H9 (cell line): ENCODE measurements around the gene HMGA1. TPM values are rescaled to one million over a fixed set of nuclear protein-coding genes. Genes with fewer than 3 reads are reported as not detected.

Experiments used
- DNase-seq: peaks from one replicate; pipeline ENCODE4 v3.0.0-alpha.2; 2017
- H2AFZ ChIP-seq: one replicate; pipeline ENCODE4 v1.6.1; 2013; ENCODE audit warnings: mild to moderate bottlenecking, low read length, control low read depth, moderate library complexity
- H2AK5ac ChIP-seq: 2 replicates; pipeline ENCODE4 v1.6.1; 2013; ENCODE audit warnings: low read length, control low read depth, mixed read lengths; ENCODE audit not compliant: insufficient read length
- H2BK120ac ChIP-seq: one replicate; pipeline ENCODE4 v1.6.1; 2013; ENCODE audit warnings: low read depth, mild to moderate bottlenecking, low read length, control low read depth, inconsistent platforms; ENCODE audit not compliant: poor library complexity, severe bottlenecking
- H2BK12ac ChIP-seq: 2 replicates; pipeline ENCODE4 v1.6.1; 2013; ENCODE audit warnings: low read length, control low read depth, mixed read lengths, low read depth; ENCODE audit not compliant: insufficient read length
- H2BK15ac ChIP-seq: 2 replicates; pipeline ENCODE4 v1.6.1; 2013; ENCODE audit warnings: low read depth, low read length, control low read depth
- H2BK20ac ChIP-seq: one replicate; pipeline ENCODE4 v1.6.1; 2013; ENCODE audit warnings: low read depth, mild to moderate bottlenecking, low read length, control low read depth, inconsistent platforms; ENCODE audit not compliant: poor library complexity, severe bottlenecking
- H2BK5ac ChIP-seq: 2 replicates; pipeline ENCODE4 v1.6.1; 2013; ENCODE audit warnings: low read length, control low read depth, mixed read lengths; ENCODE audit not compliant: insufficient read length
- H3K14ac ChIP-seq: 2 replicates; pipeline ENCODE4 v1.6.1; 2013; ENCODE audit warnings: low read length, control low read depth; ENCODE audit not compliant: insufficient read depth
- H3K18ac ChIP-seq: 2 replicates; pipeline ENCODE4 v1.6.1; 2013; ENCODE audit warnings: low read depth, mild to moderate bottlenecking, mixed read lengths, low read length, control low read depth; ENCODE audit not compliant: insufficient read length
- H3K23ac ChIP-seq: 2 replicates; pipeline ENCODE4 v1.6.1; 2013; ENCODE audit warnings: low read length, control low read depth, mixed read lengths, low read depth; ENCODE audit not compliant: insufficient read length
- H3K23me2 ChIP-seq: 2 replicates; pipeline ENCODE4 v1.6.1; 2013; ENCODE audit warnings: low read depth, mild to moderate bottlenecking, mixed read lengths, low read length, control low read depth; ENCODE audit not compliant: insufficient read length, poor library complexity, severe bottlenecking
- H3K27ac ChIP-seq: 2 replicates; pipeline ENCODE4 v1.5.1; 2013; ENCODE audit warnings: low read length, control low read depth, mixed read lengths, low read depth; ENCODE audit not compliant: insufficient read length
- H3K27me3 ChIP-seq: 2 replicates; pipeline ENCODE4 v1.6.1; 2013; ENCODE audit warnings: low read length, control low read depth, inconsistent platforms; ENCODE audit not compliant: insufficient read depth
- H3K4ac ChIP-seq: 2 replicates; pipeline ENCODE4 v1.6.1; 2013; ENCODE audit warnings: low read depth, mild to moderate bottlenecking, control low read depth, inconsistent platforms, low read length, moderate library complexity
- H3K4me1 ChIP-seq: 2 replicates; pipeline ENCODE4 v1.6.1; 2013; ENCODE audit warnings: low read length, control low read depth, inconsistent platforms; ENCODE audit not compliant: insufficient read depth
- H3K4me2 ChIP-seq: 2 replicates; pipeline ENCODE4 v1.6.1; 2013; ENCODE audit warnings: low read length, control low read depth, mixed read lengths; ENCODE audit not compliant: insufficient read length, insufficient read depth
- H3K56ac ChIP-seq: 2 replicates; pipeline ENCODE4 v1.6.1; 2013; ENCODE audit warnings: low read depth, mild to moderate bottlenecking, mixed read lengths, low read length, control low read depth; ENCODE audit not compliant: insufficient read length
- H3K79me1 ChIP-seq: 2 replicates; pipeline ENCODE4 v1.6.1; 2013; ENCODE audit warnings: low read depth, mild to moderate bottlenecking, moderate library complexity, low read length, control low read depth, inconsistent platforms; ENCODE audit not compliant: insufficient read depth, poor library complexity, severe bottlenecking
- H3K79me2 ChIP-seq: 2 replicates; pipeline ENCODE4 v1.6.1; 2013; ENCODE audit warnings: low read length, control low read depth, inconsistent platforms; ENCODE audit not compliant: insufficient read depth
- H3K9ac ChIP-seq: 2 replicates; pipeline ENCODE4 v1.6.1; 2013; ENCODE audit warnings: low read length, control low read depth, mixed read lengths; ENCODE audit not compliant: insufficient read length; ENCODE audit errors: extremely low read depth
- H3K9me3 ChIP-seq: one replicate; pipeline ENCODE4 v1.6.1; 2013; ENCODE audit warnings: low read depth, low read length, inconsistent platforms; ENCODE audit not compliant: control insufficient read depth
- H3T11ph ChIP-seq: one replicate; pipeline ENCODE4 v1.6.1; 2013; ENCODE audit warnings: mild to moderate bottlenecking, low read length, control low read depth, inconsistent platforms
- H4K20me1 ChIP-seq: one replicate; pipeline ENCODE4 v1.6.1; 2013; ENCODE audit not compliant: control insufficient read depth, insufficient read length, insufficient read depth
- H4K5ac ChIP-seq: 2 replicates; pipeline ENCODE4 v1.6.1; 2013; ENCODE audit warnings: low read depth, mild to moderate bottlenecking, mixed read lengths, low read length, control low read depth; ENCODE audit not compliant: insufficient read length
- H4K8ac ChIP-seq: replicated peaks from 2 replicates; pipeline ENCODE4 v1.6.1; 2013; ENCODE audit warnings: low read length, control low read depth, mixed read lengths, low read depth; ENCODE audit not compliant: insufficient read length
- H4K91ac ChIP-seq: 2 replicates; pipeline ENCODE4 v1.6.1; 2013; ENCODE audit warnings: low read depth, mild to moderate bottlenecking, moderate library complexity, mixed read lengths, low read length, control low read depth; ENCODE audit not compliant: insufficient read length
- H3K27ac Mint-ChIP-seq, 3 experiments: 2 replicates in 2 of 3; 3 replicates in 1 of 3; pipeline ENCODE4 v1.8.0; 2020 to 2021; ENCODE audit warnings: mixed read lengths in 3 of 3, mild to moderate bottlenecking in 1 of 3, moderate library complexity in 1 of 3
- H3K27me3 Mint-ChIP-seq: 2 replicates; pipeline ENCODE4 v1.8.0; 2021; ENCODE audit warnings: low read depth, mild to moderate bottlenecking, moderate library complexity, mixed read lengths
- H3K36me3 Mint-ChIP-seq, 3 experiments: 2 replicates in 2 of 3; 3 replicates in 1 of 3; pipeline ENCODE4 v1.8.0; 2020 to 2021; ENCODE audit warnings: low read depth in 3 of 3, mixed read lengths in 3 of 3; ENCODE audit not compliant: insufficient read depth in 1 of 3
- H3K4me1 Mint-ChIP-seq, 2 experiments: 2 replicates each; pipeline ENCODE4 v1.8.0; 2020; ENCODE audit warnings: mixed read lengths in 2 of 2
- H3K4me3 Mint-ChIP-seq, 2 experiments: 2 replicates in 1 of 2; 3 replicates in 1 of 2; pipeline ENCODE4 v1.8.0; 2020 to 2021; ENCODE audit warnings: mild to moderate bottlenecking in 2 of 2, mixed read lengths in 2 of 2, moderate library complexity in 1 of 2
- H3K9me3 Mint-ChIP-seq, 2 experiments: 2 replicates in 1 of 2; 3 replicates in 1 of 2; pipeline ENCODE4 v1.8.0; 2020; ENCODE audit warnings: mild to moderate bottlenecking in 2 of 2, mixed read lengths in 2 of 2, moderate library complexity in 1 of 2
- CTCF ChIP-seq: fragments of 200-600 bp; sonication (generic); conservative IDR thresholded peaks from 3 replicates; pipeline ENCODE4 v1.8.0; 2021; ENCODE audit warnings: antibody characterized with exemption, mild to moderate bottlenecking
- WGBS: extraction: QIAGEN DNeasy Blood & Tissue Kit; methylation state at CpG from one replicate; pipeline ENCODE4 v1.1.7; 2013; ENCODE audit warnings: missing lambda C conversion rate, low lambda C conversion rate, mixed read lengths; ENCODE audit not compliant: insufficient read length; ENCODE audit errors: extremely low coverage; 5-methylcytosine and 5-hydroxymethylcytosine counted together
- total RNA-seq: library from RNA; stranded (reverse); gene quantifications from 2 replicates; pipeline ENCODE4 v1.2.1, GENCODE V29; 2021

HMGA1 gene
- total RNA-seq, 1 experiment from 2014 or later: 2,116 TPM

- H3K23ac ChIP-seq: no peak overlapping the region
- H2BK5ac ChIP-seq: no peak overlapping the region
- WGBS: no CpG with 5 or more reads among the region's 4 CpGs
- no peak overlapping the region for H3K9ac ChIP-seq
- no peak overlapping the region for H2BK12ac ChIP-seq
- H2BK120ac ChIP-seq: no peak overlapping the region
- no peaks in the 10 kb centered on the region for H3K27me3 ChIP-seq
- Mint-ChIP-seq H3K36me3 (no peaks in the 10 kb centered on the region), H3K27me3 (no peaks in the 10 kb centered on the region), H3K27ac (peak overlapping the region in 1 of 3 experiments; percentile 5; a peak in 1 of 7 replicates), H3K9me3 (no peaks in the 10 kb centered on the region), H3K4me3 (no peak overlapping the region), H3K4me1 (peaks cover 3% of the 10 kb centered on the region in 2 experiments; a peak in 3 of 4 replicates)
- H3K4ac ChIP-seq: no peak overlapping the region
- no peak overlapping the region for H4K5ac ChIP-seq
- H3T11ph ChIP-seq: no peak overlapping the region
- no peaks in the 10 kb centered on the region for H3K23me2 ChIP-seq
- H2AK5ac ChIP-seq: no peak overlapping the region
- no peaks in the 10 kb centered on the region for H4K20me1 ChIP-seq
- no peak overlapping the region for H4K8ac ChIP-seq
- no peak overlapping the region for H3K4me2 ChIP-seq
- no peaks in the 10 kb centered on the region for H3K9me3 ChIP-seq
- TF ChIP-seq CTCF: no peak
- no peak overlapping the region for H2BK20ac ChIP-seq
- H3K79me1 ChIP-seq: no peaks in the 10 kb centered on the region
- no peak overlapping the region for H3K18ac ChIP-seq
- no peak for DNase-seq
- no peak overlapping the region for H3K56ac ChIP-seq
- no peak overlapping the region for H3K27ac ChIP-seq
- no peak overlapping the region for H2AFZ ChIP-seq
- no peak overlapping the region for H3K14ac ChIP-seq
- H3K79me2 ChIP-seq: no peaks in the 10 kb centered on the region
- no peaks in the 10 kb centered on the region for H3K4me1 ChIP-seq
- H4K91ac ChIP-seq: no peak overlapping the region
- H2BK15ac ChIP-seq: no peak overlapping the region
Measured at GRCh38 chr6:34213772-34214171, 22.9 kb upstream of the HMGA1 start.
